K562 (cell line): ENCODE data around the gene SDCCAG8. TPM values are rescaled to one million over a fixed set of nuclear protein-coding genes. Genes with fewer than 3 reads are reported as not detected.

ENCODE experiments used
- ATF6 ChIP-seq: sonication (generic); formaldehyde crosslinking; IDR thresholded peaks from 2 replicates; pipeline ENCODE4 v1.4.0; 2020; ENCODE audit warnings: mild to moderate bottlenecking, missing genetic modification reagents
- BDP1 ChIP-seq: IDR thresholded peaks from 3 replicates; pipeline ENCODE4 v1.6.1; 2011; ENCODE audit not compliant: insufficient read length, insufficient read depth
- ETV1 ChIP-seq: fragments of 450-650 bp; conservative IDR thresholded peaks from 2 replicates; pipeline ENCODE4 v1.6.1; 2016; ENCODE audit warnings: missing genetic modification characterization, control low read depth, low read depth, missing compliant biosample characterization
- FOXJ2 ChIP-seq: fragments of 200-800 bp; sonication (Bioruptor generic); IDR thresholded peaks from 2 replicates; pipeline ENCODE4 v1.6.1; 2016; ENCODE audit warnings: missing genetic modification characterization, missing compliant biosample characterization
- MGA ChIP-seq: fragments of 450-650 bp; IDR thresholded peaks from 2 replicates; pipeline ENCODE4 v1.6.1; 2016; ENCODE audit warnings: mild to moderate bottlenecking, moderate library complexity
- MYC ChIP-seq, 2 experiments: fragments of 250-450 bp in 1 of 2; sonication (Bioruptor Pico) in 1 of 2; IDR thresholded peaks; 2 replicates each; pipeline versions ENCODE4 v1.5.1 to v1.6.1; 2012 to 2021; ENCODE audit warnings: low read depth in 2 of 2, borderline replicate concordance in 1 of 2, improper control_type of control experiment in 1 of 2, low read length in 1 of 2, mild to moderate bottlenecking in 1 of 2, moderate library complexity in 1 of 2
- NFRKB ChIP-seq: fragments of 450-650 bp; IDR thresholded peaks from 2 replicates; pipeline ENCODE4 v1.6.1; 2016; ENCODE audit warnings: low read depth
- NR2C2 ChIP-seq, 2 experiments: fragments of 200-800 bp in 1 of 2; sonication (Bioruptor generic) in 1 of 2; sonication (generic) in 1 of 2; formaldehyde crosslinking in 1 of 2; IDR thresholded peaks; 2 replicates each; pipeline versions ENCODE4 v1.6.1 to v1.8.0; 2016 to 2022; ENCODE audit warnings: mild to moderate bottlenecking in 1 of 2, missing compliant biosample characterization in 1 of 2, missing genetic modification characterization in 1 of 2, missing genetic modification reagents in 1 of 2
- POLR2G ChIP-seq: fragments of 200-400 bp; formaldehyde crosslinking; IDR thresholded peaks from 2 replicates; pipeline ENCODE4 v1.6.1; 2017; ENCODE audit warnings: low read depth, mild to moderate bottlenecking, antibody characterized with exemption, low read length, moderate library complexity
- RAD21 ChIP-seq, 2 experiments: fragments of 250-450 bp in 1 of 2; fragments of 450-650 bp in 1 of 2; sonication (Bioruptor Pico) in 1 of 2; formaldehyde crosslinking in 1 of 2; IDR thresholded peaks in 1 of 2; conservative IDR thresholded peaks in 1 of 2; 2 replicates each; pipeline versions ENCODE4 v1.4.0 to v1.8.0; 2020 to 2022; ENCODE audit warnings: mild to moderate bottlenecking in 2 of 2, moderate library complexity in 1 of 2
- ZNF12 ChIP-seq: sonication (generic); formaldehyde crosslinking; IDR thresholded peaks from 2 replicates; pipeline ENCODE4 v1.4.0; 2020; ENCODE audit warnings: mild to moderate bottlenecking, missing genetic modification reagents
- ZNF24 ChIP-seq: fragments of 450-650 bp; IDR thresholded peaks from 2 replicates; pipeline ENCODE4 v1.6.1; 2016
- polyA plus RNA-seq, 8 experiments: library from polyadenylated mRNA; depleted of rRNA in 4 of 8; stranded (reverse) in 5 of 8; unstranded in 3 of 8; fragments of >200 nt; fragmentation: Nextera tagmentation in 2 of 8; fragmentation: Illumina TruSeq in 1 of 8; extraction: Ambion mirVana in 2 of 8; extraction: Trizol in 1 of 8; gene quantifications; 2 replicates each; pipeline versions ENCODE4 v1.2.1 to v1.2.3, GENCODE V29; 2011 to 2014; ENCODE audit warnings: inconsistent platforms in 1 of 8, missing spikeins in 1 of 8
- total RNA-seq, 7 experiments: library from RNA; depleted of rRNA in 6 of 7; stranded (reverse); fragments of >200 nt in 6 of 7; fragmentation: Illumina TruSeq in 2 of 7; extraction: Trizol in 2 of 7; gene quantifications; 2 replicates each; pipeline versions ENCODE4 v1.2.1 to v1.2.3, GENCODE V29; 2011 to 2021; ENCODE audit warnings: low replicate concordance in 1 of 7

SDCCAG8 gene
- total and polyA plus RNA-seq, 9 of the 15 experiments (the other 6 are each of a cell fraction or from before 2014, with no cell fraction given), result 17.9 to 36.7 (median 25.4) TPM

GRCh38 chr1:243255791-243256512, at the start of gene SDCCAG8 (continued):
- TF ChIP-seq MGA, result peak; percentile 82
- no peak for TF ChIP-seq NR2C2 (CRISPR knock-in tag; IDR thresholded peaks at IDR 0.05)
- 0 out of 2 replicates have a peak, but pooled peaks have one; percentile 62 for TF ChIP-seq NR2C2 (tag; IDR thresholded peaks at IDR 0.05)
- peak; percentile 66 for TF ChIP-seq MYC (IDR thresholded peaks at IDR 0.05; ENCODE audit: low read depth, low read length)
- no peak for TF ChIP-seq MYC (CRISPR knock-in tag; IDR thresholded peaks at IDR 0.05; ENCODE audit: borderline replicate concordance, low read depth)
- no peak for TF ChIP-seq BDP1
- peak; percentile 96 for TF ChIP-seq ATF6 (CRISPR knock-in tag)
- 0 out of 4 replicates have a peak, but pooled peaks of 1 of the 2 experiments have one; percentile 17 for TF ChIP-seq RAD21 (CRISPR knock-in tag; conservative IDR thresholded peaks at IDR 0.05 in 1 of 2, IDR thresholded peaks at IDR 0.05 in 1 of 2)
- peak; percentile 63; the same call in 1 of the 2 replicates for TF ChIP-seq ZNF12 (CRISPR knock-in tag)
- TF ChIP-seq POLR2G, result peak; percentile 90
- 0 out of 2 replicates have a peak, but pooled peaks have one; percentile 20 for TF ChIP-seq ZNF24
- TF ChIP-seq NFRKB, result peak; percentile 87; the same call in 1 of the 2 replicates
- peak; percentile 56; the same call in 1 of the 2 replicates for TF ChIP-seq FOXJ2 (tag)
- TF ChIP-seq ETV1 (tag), result peak; percentile 78
